Ascending aorta (tissue), 2 donors: ENCODE measurements around the gene ATP5F1E. TPM values are rescaled to one million over a fixed set of nuclear protein-coding genes. Genes with fewer than 3 reads are reported as not detected.
"Not testable (repeated sequence)": the region's sequence is repeated elsewhere in the genome, so short reads cannot be mapped to it uniquely, and the experiment has no call there.

Experiments used
- DNase-seq, 2 donors: peaks; one replicate each; pipeline ENCODE4 v3.0.0-alpha.2; 2019; ENCODE audit warnings: low spot score in 2 of 2
- H3K27ac ChIP-seq, 2 donors: fragments of 200-600 bp; sonication (generic); one replicate each; pipeline ENCODE4 v1.5.1; 2016 to 2017; ENCODE audit warnings: mild to moderate bottlenecking in 1 of 2
- H3K27me3 ChIP-seq: fragments of 200-600 bp; sonication (generic); one replicate; pipeline ENCODE4 v1.5.1; 2017
- H3K36me3 ChIP-seq, 2 donors: fragments of 200-600 bp; sonication (generic); one replicate each; pipeline ENCODE4 v1.5.1; 2016
- H3K4me1 ChIP-seq, 2 donors: fragments of 200-600 bp; sonication (generic); one replicate each; pipeline ENCODE4 v1.5.1; 2016 to 2017; ENCODE audit warnings: mild to moderate bottlenecking in 1 of 2
- H3K4me3 ChIP-seq, 2 donors: fragments of 200-600 bp; sonication (generic); one replicate each; pipeline ENCODE4 v1.5.1; 2016 to 2017; ENCODE audit warnings: mild to moderate bottlenecking in 1 of 2
- H3K9me3 ChIP-seq, 2 donors: fragments of 200-600 bp; sonication (generic); one replicate each; pipeline ENCODE4 v1.5.1; 2016
- CTCF ChIP-seq, 3 experiments: fragments of 200-600 bp in 2 of 3; fragments of 450-650 bp in 1 of 3; sonication (generic) in 2 of 3; IDR thresholded peaks; one replicate each; pipeline ENCODE4 v1.5.1; 2016 to 2019; ENCODE audit warnings: antibody characterized with exemption in 3 of 3, mild to moderate bottlenecking in 1 of 3, moderate library complexity in 1 of 3
- intact Hi-C: fragments of 100-400 bp; cut with DNase I; formaldehyde crosslinking; loops from one replicate; pipeline ENCODE4 v1.15.1; 2023
- total RNA-seq: library from RNA; depleted of rRNA; stranded (reverse); fragments of >200 nt; gene quantifications from one replicate; pipeline ENCODE4 v1.1.0, GENCODE V29; 2016

ATP5F1E gene
- total RNA-seq, 1 donor from 2014 or later = 12.7 TPM

DNA sequence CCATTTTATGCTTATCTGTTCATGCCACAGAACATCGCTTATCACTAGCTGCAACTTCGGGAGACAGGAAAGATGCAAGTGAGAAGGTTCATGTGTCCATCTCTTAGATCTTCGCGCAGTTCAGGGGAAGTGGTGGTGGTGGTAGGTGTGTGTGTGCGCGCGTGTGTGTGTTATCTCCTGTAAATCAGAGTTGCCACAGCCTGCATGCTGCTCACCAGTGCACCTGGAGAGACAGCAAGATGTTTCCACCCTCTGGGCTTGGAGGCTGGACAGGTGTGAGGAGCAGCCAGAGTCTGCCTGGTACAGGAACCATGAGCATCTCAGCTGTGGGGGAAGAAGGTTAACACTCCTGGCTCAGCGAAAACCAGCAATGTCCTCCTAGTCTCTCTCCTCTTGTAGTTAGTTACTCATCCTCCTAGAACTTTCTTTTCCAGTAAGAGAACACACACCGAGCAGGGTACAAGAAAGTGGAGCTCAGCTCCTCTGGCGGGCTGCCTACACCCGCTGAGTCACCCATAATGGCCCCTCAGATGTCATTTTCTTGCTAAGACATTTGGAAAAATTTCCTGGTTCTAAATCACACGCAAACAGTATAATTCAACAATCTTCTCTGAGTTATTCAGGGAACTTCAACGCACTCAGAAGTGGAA lies 18.1 kb downstream of the ATP5F1E start:
- intact Hi-C loops = no loop called here
- H3K9me3 ChIP-seq = no peaks in the 10 kb centered on the region
- H3K27ac ChIP-seq = peak overlapping the region in 1 of 2 donors; percentile 30
- no peak for TF ChIP-seq CTCF (IDR thresholded peaks at IDR 0.05)
- H3K27me3 ChIP-seq = no peaks in the 10 kb centered on the region
- no peak for DNase-seq
- peaks cover 4 to 11% of the 10 kb centered on the region in 2 donors for H3K4me1 ChIP-seq
- no peak overlapping the region for H3K4me3 ChIP-seq
- no peaks in the 10 kb centered on the region for H3K36me3 ChIP-seq

- H3K9me3 ChIP-seq = no peaks in the 10 kb centered on the region
- intact Hi-C loops = no loop called here
- H3K4me1 ChIP-seq = peaks cover 4 to 11% of the 10 kb centered on the region in 2 donors
- no peak for TF ChIP-seq CTCF (IDR thresholded peaks at IDR 0.05)
- H3K27me3 ChIP-seq = no peaks in the 10 kb centered on the region
- no peak overlapping the region for H3K4me3 ChIP-seq
- H3K36me3 ChIP-seq = no peaks in the 10 kb centered on the region
- no peak overlapping the region for H3K27ac ChIP-seq
- DNase-seq = no peak
These were observed 18.8 kb downstream of the ATP5F1E start for GRCh38 chr20:59013031-59013951.

GRCh38 chr20:59011874-59012157 lies 20.3 kb downstream of the ATP5F1E start:
- H3K9me3 ChIP-seq = not testable (repeated sequence)

DNA sequence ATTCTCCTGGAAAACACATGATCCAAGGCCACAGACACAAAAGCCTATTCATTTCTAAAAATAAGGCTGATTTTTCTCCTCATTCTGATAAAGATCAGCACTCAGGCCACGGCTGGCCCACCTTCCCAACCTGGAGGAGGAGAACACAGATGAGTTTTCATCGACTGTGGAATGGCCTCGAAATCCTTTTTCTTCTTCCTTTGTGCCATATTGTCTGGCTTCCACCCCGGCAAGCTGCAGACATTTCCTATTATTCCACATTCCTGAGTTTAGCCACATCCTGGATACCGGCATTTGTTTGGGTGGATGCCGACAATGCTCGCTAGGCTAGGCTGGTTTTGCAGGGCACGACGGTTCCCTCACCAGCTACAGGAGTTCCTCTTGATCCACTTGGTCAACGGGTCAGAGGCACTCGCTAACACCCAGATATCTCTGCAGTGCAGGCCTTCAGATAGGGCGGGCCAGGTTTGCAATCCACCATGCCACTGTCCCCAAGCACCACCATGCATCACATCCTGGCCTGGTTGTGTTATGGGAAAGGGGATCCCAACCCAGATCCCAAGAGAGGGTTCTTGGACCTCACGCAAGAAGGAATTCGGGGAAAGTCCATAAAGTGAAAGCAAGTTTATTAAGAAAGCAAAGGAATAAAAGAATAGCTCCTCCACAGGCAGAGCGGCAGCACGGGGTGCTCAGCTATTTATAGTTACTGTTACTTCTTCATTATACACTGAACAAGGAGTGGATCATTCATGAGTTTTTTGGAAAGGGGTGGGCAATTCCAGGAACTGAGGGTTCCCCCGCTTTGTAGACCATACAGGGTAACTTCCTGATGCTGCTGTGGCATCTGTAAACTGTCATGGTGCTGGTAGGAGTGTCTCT lies 20.9 kb downstream of the ATP5F1E start:
- Histone ChIP-seq H3K4me1 (peaks cover 6 to 21% of the 10 kb centered on the region in 2 donors), H3K27me3 (no peaks in the 10 kb centered on the region), H3K9me3 (no peaks in the 10 kb centered on the region), H3K27ac (peak overlapping the region; percentile 50 to 70), H3K4me3 (peak overlapping the region in 1 of 2 donors; percentile 45), H3K36me3 (no peaks in the 10 kb centered on the region)
- intact Hi-C loops = no loop called here
- no peak for TF ChIP-seq CTCF (IDR thresholded peaks at IDR 0.05)
- DNase-seq = peak in 1 of 2 donors; percentile 74

More at GRCh38 chr20:59011874-59012157, 20.3 kb downstream of the ATP5F1E start:
- H3K27me3 ChIP-seq, intact Hi-C loops, H3K4me3 ChIP-seq, DNase-seq, H3K36me3 ChIP-seq: not testable (repeated sequence)
- Histone ChIP-seq H3K27ac (peak overlapping the region; percentile 50 to 70), H3K4me1 (peaks cover 4 to 18% of the 10 kb centered on the region in 2 donors)

GRCh38 chr20:59010321-59010994 lies 21.7 kb downstream of the ATP5F1E start:
- H3K4me1 ChIP-seq = peaks cover 8 to 29% of the 10 kb centered on the region in 2 donors
- DNase-seq = peak in 1 of 2 donors; percentile 63
- no peaks in the 10 kb centered on the region for H3K27me3 ChIP-seq
- H3K27ac ChIP-seq = peak overlapping the region; percentile 50 to 70
- TF ChIP-seq CTCF (IDR thresholded peaks at IDR 0.05) = no peak
- no peak overlapping the region for H3K4me3 ChIP-seq
- H3K36me3 ChIP-seq = no peaks in the 10 kb centered on the region
- intact Hi-C loops = no loop called here
- no peaks in the 10 kb centered on the region for H3K9me3 ChIP-seq
